Stimulated activated CD8-positive, alpha-beta memory T cell treated with anti-CD3 and anti-CD28 coated beads, Interleukin-4, amount 100 ng/mL, for 24 hours (primary cell): ENCODE data around the gene MED28.
"Not testable (repeated sequence)": the region's sequence is repeated elsewhere in the genome, so short reads cannot be mapped to it uniquely, and the experiment has no call there.

Experiments used
- DNase-seq: peaks from one replicate; pipeline ENCODE4 v3.0.0-alpha.2; 2020; ENCODE audit warnings: low read depth

Gene MED28

GRCh38 chr4:17618926-17619325 is 4.5 kb downstream of the MED28 start:
- no peak for DNase-seq

- no peak for DNase-seq
Observed at GRCh38 chr4:17619416-17620105, 5.1 kb downstream of the MED28 start.

DNA sequence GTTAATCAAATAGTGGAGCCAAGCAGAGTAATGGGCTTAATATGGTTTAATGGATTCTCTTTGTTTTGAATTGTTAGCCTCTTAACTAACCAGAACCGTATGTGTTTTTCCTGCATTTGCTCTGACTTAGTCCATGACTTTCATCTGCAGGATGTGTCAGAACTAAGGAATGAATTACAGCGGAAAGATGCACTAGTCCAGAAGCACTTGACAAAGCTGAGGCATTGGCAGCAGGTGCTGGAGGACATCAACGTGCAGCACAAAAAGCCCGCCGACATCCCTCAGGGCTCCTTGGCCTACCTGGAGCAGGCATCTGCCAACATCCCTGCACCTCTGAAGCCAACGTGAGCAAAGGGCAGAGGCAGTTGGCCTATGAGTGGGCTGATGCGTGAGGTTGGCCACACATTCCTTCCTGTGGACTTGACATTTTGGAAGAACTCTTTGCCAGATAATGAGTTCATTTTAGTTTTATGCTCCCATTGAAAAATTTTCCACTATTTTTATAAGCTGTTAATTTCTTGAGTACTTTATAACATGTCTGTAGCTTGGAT is 9.1 kb downstream of the MED28 start:
- no peak for DNase-seq

GRCh38 chr4:17624821-17625220 is 10.4 kb downstream of the MED28 start:
- DNase-seq = no peak

DNA sequence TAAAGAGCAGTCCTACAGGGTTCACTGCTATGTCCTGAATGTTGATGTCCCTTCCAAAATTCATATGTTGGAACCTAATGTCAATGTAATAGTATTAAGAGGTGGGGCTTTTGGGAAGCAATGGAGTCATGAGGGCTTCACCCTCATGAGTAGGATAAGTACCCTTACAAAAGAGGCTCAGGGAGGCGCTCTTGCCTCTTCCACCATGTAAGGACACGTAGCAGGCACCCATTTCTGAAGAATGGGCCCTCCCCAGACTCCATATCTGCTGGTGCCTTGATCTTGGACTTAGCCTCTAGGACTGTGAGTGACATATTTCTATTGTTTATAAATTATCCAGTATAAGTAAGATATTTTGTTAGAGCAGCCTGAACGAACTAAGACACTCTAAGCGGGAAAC is 15.8 kb downstream of the MED28 start:
- DNase-seq = no peak

GRCh38 chr4:17633600-17633999 is 19.2 kb downstream of the MED28 start:
- no peak for DNase-seq

- no peak for DNase-seq
Observed at GRCh38 chr4:17635056-17635455, 20.6 kb downstream of the MED28 start.

DNA sequence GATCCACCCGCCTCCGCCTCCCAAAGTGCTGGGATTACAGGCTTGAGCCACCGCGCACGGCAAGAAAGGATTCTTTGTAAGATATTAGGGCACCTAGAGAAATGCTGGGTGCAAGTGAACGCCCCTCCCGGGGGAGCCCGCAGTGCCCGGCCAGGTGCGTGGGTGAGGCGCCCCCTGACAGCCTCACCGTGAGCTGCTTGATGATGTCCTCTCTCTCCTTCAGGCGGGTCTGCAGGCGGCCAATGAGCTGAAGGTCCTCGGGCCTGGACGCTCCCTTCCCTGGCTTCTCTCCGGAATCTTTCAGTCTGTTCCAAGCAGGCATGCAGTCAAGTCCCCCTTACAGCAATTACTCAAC is 21.9 kb downstream of the MED28 start:
- DNase-seq = no peak

DNA sequence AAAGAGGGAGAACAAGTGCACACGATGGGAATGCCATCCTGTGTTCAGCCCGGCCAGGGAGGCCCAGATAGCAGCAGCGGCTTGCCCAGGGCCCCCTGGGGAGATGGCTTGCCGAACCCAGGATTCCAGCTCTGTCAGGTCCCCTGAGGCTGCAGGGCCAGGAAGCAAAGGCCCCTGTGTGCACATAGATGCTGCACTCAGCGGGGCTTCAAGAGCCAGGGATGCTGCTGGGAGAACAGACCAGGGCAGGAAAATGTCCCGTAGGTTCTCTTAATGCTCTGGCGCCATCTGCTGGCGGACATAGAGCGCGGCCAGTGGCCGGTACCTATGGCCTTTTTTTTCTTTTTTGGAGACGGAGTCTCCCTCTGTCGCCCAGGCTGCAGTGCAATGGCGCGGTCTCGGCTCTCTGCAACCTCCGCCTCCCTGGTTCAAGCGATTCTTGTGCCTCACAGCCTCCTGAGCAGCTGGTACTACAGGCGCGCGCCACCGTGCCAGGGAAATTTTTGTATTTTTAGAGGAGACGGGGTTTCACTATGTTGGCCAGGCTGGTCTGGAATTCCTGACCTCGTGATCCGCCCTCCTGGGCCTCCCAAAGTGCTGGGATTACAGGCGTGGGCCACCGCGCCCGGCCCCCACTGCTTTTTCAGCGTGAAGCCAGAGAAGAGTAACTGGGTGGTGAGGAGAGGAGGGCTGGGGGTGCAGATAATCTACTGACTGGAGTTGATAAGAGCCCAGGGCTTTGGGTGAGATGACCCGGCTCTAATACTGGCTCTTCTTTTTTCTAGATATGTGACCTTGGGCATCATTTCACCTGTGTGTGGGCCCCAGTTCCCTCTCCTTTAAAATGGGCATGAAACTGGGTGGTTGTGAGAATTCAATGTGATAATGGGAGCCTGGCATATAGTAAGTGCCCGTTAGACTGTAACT is 22.5 kb downstream of the MED28 start:
- DNase-seq = peak; percentile 54

DNA sequence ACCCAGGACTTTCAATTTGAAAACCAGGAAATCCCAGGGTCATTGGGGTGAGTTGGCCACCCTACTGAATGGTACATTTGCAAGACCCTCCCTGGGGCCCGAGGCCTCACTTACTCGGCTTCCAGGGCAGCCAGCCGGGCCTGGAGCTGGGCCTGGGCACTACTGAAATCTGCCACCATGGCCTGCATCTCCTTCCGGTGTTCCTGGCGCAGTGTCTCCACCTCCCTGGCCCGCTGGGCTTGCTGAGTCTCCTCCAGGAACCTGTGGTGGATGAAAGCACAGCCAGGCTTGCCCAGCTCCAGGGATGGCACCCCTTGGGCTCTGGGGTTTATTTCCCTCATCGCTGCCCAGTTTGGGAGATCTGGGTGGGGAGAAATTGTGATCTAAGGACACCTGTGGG is 24.7 kb downstream of the MED28 start:
- DNase-seq = no peak

GRCh38 chr4:17642398-17642783 is 27.9 kb downstream of the MED28 start:
- DNase-seq = no peak

DNA sequence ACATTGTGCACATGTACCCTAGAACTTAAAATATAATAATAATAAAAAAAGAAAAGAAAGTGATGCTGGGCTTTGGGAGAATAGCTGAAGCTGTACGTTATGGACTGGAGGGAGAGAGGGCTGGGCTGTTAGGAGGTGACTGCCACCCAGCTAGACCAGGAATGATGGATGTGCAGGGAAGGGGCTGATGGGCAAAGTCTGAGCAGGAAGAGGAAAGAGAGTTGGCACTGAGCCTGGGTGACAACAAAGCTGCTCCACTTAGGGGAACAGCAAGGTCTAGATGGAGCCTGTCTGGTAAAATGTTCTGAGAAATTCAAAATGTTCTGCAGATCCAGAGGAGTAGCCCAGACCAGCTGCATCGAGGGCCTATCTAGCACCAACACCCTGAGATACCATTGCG is 32.3 kb downstream of the MED28 start:
- no peak for DNase-seq

DNA sequence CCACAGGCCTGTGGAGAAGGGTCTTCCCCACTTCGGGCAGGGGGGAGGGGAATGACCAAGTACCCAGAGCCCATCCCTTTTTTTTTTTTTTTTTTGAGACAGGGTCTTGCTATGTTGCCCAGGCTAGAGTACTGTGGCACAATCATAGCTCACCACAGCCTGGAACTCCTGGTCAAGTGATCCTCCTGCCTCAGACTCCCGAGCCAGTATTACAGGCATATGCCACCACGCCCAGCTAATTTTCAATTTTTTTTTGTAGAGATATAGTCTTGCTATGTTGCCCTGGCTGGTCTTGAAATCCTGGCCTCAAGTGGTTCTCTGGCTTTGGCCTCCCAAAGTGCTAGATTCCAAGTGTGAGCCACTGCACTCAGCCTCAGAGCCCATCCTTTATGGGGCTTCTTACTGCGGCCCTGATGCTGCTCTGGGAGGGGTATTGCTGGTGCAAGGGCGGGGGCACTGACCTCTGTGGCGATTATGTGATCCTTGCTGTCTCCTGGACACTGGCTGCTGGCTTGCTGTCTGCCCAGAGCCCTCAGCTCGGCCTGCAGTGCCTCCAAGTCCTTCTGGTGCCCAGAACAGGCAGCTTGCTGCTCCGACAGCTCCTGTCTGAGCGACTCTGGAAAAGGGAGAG is 32.9 kb downstream of the MED28 start:
- no peak for DNase-seq

GRCh38 chr4:17647927-17648326 is 33.5 kb downstream of the MED28 start:
- DNase-seq = no peak

- DNase-seq = no peak
Observed at GRCh38 chr4:17650406-17650805, 36.0 kb downstream of the MED28 start.

GRCh38 chr4:17654701-17655100 is 40.3 kb downstream of the MED28 start:
- DNase-seq = no peak

GRCh38 chr4:17657090-17657489 is 42.6 kb downstream of the MED28 start:
- DNase-seq = no peak

- DNase-seq = no peak
Observed at GRCh38 chr4:17657849-17658248, 43.4 kb downstream of the MED28 start.

- not testable (repeated sequence) for DNase-seq
Observed at GRCh38 chr4:17659196-17659595, 44.8 kb downstream of the MED28 start.

DNA sequence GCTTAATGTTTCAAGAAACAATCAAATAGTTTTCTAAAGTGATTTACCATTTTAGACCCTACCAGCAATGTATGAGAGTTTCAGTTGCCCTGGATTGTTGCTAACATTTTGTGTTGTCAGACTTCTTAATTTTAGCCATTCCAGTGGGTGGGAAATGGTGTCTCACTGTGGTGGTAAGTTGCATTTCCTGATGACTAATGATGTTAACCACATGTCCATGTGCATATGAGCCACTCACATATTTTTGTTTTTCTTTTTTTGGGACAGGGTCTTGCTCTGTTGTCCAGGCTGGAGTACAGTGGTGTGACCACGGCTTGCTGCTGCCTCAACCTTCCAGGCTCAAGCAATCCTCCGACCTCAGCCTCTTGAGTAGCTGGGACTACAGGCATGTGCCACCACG is 48.3 kb downstream of the MED28 start:
- no peak for DNase-seq

- no peak for DNase-seq
Observed at GRCh38 chr4:17664755-17665154, 50.3 kb downstream of the MED28 start.

DNA sequence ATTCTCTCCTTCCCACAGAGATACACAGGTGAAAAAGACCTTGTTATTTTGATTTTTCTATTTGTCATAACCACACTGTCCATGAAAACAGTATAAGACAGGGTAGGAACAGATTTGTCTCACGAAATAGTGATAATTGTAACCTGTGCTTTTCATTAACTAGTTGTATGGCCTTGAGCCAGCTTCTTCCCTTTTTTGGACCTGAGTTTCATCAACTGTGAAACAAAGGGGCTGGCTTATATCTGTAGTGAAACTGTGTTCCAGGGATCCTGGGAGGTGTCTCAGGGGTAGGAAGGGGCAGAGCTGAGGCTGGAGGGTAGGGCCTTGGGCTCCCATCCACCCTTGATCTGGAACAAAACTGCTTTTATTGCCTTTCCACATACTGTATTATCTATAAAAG is 50.9 kb downstream of the MED28 start:
- no peak for DNase-seq

DNA sequence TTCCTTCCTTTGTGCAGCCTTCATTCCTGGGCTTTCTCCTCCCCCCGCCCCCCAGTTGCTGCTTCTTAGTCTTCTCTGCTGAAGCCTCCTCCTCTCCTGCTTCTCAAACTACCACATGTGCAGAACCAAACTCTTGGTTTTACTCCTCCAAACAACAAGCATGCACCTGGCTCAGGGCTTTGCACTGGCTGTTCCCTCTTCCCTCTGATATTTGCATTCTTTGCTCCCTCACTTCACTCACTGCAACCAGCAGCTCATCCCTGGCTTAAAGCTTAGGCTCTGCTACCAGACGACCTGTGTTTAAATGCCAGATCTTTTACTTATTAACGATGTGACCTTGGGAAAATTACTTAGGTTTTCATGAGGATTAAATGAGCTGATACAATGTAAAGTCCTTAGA is 51.4 kb downstream of the MED28 start:
- no peak for DNase-seq
